GM21786 (cell line): ENCODE measurements around the gene ASMTL.
A peak's percentile ranks its signal among the peaks of the same experiment; 100 is the strongest.
"Not testable (repeated sequence)": the region's sequence is repeated elsewhere in the genome, so short reads cannot be mapped to it uniquely, and the experiment has no call there.

Source experiments
- ATAC-seq: cut with Tn5 transposase; IDR thresholded peaks from one replicate; pipeline ENCODE4 v1.9.1; 2021; ENCODE audit not compliant: unreplicated experiment

Gene ASMTL

DNA sequence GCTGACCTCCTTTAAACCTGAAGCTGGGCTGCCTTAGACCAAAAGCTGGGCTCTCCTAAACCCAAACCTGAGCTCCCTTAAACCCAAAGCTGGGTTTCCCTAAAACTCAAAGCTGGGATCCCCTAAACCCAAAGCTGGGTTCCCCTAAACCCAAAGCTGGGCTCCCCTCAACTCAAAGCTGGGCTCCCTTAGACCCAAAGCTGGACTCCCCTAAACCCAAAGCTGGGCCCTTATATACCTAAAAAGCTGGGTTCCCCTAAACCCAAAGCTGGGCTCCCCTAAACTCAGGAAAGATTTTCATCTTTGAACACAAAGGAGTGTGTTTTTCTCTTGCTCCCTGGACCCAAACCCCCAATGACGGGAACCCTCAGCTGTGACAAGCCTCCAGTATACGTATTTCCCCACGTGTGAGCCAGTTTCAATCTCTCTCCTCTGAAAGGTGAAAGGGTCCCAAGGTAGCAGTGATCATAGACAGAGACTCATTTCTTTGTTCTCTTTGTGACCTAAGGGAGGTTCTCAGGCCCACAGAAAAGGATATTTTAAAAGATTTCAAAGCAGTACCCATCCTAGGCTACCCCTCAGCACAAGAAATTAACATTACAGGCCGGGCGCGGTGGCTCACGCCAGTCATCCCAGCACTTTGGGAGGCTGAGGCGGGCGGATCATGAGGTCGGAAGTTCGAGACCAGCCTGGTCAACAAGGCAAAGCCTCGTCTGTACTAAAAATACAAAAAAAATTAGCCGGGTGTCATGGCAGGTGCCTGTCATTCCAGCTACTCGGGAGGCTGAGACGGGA lies 31.3 kb upstream of the ASMTL start:
- peak; percentile 68 for ATAC-seq

DNA sequence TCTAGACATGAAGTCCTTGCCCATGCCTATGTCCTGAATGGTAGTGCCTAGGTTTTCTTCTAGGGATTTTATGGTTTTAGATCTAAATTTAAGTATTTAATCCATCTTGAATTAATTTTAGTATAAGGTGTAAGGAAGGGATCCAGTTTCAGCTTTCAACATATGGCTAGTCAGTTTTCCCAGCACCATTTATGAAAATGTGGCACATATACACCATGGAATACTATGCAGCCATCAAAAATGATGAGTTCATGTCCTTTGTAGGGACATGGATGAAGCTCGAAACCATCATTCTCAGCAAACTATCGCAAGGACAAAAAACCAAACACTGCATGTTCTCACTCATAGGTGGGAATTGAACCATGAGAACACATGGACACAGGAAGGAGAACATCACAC lies 29.8 kb upstream of the ASMTL start:
- not testable (repeated sequence) for ATAC-seq

DNA sequence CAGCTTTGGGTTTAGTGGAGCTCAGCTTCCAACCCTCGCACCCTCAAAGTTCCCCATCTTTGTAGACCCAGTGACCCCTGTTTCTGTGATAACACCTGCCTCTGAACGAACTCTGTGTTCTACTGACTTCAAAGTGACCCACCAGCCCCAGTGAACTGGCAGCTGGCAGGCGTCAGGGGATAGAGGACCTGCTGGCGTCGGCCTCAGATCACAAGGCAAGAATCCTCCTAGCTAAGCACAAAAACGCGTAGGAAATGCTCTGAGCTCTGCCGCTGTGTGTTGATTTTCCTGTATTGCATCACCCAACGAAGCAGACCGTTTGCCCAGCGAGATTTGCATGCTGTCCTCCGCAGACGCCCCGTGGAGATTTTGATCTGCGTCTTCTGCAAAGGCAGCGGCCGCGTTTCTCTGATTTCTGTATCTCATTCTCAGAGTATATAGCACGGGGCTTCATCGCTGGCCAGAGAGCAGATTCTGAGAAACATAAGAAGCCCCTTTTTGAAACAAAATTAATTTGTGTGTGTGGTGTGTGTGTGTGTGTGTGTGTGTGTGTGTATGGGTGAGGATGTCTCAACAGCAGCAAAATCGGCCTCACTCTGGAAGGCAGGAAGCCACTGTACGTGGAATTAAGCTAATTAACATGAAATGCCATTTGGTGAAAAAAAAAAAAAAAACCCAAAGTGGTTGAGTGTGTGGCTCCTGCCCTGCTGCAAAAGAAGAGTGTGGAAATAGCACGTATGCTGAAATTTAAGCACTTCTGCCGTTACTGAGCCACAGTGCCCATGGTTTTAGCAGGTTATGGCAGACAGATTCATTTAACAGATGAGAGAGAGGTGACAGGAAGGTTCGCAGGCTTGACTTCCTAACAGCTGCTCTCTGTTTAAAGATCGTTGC lies 29.2 kb upstream of the ASMTL start:
- ATAC-seq = peak; percentile 42

DNA sequence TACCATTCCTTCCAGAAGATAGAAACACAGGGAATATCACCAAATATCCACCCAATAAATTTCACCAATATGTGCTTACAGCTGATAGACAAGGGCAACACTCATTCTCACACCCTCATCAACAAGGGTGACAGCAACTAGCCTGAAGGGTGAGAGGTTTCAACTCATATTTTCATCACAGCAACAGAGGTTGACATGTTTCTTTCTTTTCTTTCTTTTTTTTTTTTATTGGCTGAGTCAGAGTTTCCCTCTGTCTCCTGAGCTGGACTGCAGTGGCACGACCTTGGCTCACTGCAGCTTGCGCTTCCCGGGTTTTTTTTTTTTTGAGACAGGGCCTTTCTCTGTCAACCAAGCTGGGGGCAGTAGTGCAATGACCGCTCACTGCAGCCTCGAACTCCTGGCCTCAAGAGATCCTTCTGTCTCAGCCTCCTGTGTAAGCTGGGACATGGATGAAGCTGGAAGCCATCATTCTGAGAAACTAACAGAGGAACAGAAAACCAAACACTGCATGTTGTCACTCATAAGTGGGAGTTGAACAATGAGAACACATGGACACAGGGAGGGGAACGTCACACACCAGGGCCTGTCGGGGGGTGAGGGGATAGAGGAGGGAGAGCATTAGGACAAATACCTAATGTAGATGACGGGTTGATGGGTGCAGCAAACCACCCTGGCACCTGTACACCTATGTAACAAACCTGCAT lies 27.5 kb upstream of the ASMTL start:
- ATAC-seq = no peak

DNA sequence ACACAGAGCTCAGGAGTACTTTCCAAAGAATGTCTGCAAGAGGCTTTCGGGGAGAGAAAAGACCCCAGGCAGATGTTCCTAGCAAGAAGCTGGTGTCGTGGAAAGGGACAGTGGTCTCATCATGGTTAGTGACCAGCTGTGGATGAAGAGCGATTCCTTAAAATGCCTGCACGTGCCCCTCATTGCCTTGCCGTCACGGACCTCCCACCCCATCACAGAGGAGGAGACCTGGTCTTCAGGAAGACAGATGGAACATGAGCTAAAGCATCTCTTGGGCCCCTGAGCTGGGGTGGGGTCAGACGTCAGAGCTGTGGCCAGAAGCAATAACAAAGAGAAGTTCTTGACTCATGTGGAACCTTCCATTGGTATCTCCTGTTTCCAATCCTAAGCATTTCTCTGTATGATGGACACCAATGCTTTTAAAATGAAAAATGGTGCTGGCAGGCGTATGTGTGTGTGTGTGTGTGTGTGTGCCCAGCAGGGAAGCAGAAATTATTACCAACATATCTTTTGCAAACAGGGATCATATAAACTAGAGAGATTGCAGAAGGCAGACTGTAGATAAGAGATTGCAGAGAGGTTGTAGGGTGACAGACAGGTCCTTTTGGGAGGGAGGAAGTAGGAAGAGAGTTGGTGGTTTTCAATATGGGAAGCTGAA lies 25.2 kb upstream of the ASMTL start:
- ATAC-seq = no peak

DNA sequence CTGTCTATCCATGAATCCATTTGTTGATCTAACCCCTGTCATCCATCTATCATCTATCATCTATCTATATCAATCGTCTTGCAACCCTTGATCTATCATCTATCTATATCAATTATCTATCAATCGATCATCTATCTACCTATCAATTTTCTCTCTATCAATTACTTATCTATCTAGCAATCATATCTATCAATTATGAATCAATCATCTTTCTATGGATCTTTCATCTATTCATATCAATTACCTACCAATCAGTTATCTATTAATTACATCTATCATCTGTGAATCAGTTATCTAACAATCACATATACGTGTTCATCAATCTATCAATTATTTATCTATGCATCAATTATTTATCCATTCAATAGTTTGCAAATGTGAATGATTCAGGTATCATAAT lies 24.5 kb upstream of the ASMTL start:
- no peak for ATAC-seq

DNA sequence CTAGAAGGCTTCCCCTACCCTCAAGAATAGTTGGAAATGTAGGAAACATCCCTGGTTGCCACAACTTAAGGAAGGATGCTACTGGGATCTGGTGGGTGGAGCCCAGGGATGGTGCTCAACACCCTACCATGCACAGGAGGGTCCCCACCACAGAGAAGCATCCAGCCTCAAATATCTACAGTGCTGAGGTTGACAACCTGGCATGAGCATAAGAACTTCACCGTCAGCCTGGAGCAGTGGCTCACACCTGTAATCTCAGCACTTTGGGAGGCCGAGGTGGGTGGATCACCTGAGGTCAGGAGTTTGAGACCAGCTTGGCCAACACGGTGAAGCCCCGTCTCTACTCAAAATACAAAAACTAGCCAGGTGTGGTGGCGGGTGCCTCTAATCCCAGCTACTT lies 24.0 kb upstream of the ASMTL start:
- no peak for ATAC-seq

DNA sequence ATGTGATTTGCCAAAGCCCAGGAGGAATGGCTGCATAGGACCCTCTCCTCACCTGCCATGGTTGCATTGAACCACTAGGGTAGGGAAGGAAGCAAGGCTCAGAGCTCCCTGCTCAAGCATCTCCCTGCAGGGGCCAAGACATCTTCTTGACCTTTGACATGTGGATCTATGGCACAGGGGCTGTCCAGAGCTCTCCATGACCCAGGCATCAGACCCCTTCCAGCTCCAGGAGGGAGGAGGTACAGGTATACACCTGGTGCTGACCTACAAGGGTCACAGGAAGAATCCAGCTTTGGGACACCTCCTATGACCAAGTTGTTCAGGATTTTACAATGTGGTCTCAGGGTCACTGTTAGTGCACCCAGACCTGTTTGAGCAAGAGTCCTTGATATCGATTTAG lies 23.2 kb upstream of the ASMTL start:
- ATAC-seq = no peak

DNA sequence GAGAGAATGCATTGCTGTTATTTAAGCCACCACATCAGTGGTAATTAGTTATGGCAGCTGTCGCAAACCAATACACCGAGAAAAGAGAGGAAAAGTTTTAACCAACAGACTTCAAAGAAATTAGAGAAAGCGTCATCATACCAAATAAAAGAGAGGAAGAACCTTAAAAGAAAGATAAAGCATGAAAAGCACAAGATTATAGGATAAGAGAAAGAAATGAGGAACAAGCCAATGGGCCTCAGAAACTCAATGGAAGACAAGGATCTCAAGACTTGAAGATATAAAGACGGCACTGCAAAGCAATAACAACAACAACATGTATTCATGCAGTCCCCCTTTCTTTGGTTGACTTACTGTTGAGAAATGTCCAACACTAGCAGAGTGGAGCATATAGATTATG lies 22.8 kb upstream of the ASMTL start:
- ATAC-seq = no peak

DNA sequence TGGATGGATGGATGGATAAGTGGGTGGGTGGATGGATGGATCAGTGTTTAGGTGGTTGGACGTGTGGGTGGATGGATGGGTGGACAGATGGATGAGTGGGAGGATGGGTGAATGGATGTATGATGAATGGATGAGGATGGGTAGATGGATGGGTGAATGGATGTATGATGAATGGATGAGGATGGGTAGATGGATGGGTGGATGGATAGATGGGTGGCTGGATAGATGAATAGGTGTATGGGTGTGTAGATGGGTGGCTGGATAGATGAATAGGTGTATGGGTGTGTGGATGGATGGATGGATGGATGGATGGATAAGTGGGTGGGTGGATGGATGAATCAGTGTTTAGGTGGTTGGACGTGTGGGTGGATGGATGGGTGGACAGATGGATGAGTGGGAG lies 21.9 kb upstream of the ASMTL start:
- not testable (repeated sequence) for ATAC-seq

DNA sequence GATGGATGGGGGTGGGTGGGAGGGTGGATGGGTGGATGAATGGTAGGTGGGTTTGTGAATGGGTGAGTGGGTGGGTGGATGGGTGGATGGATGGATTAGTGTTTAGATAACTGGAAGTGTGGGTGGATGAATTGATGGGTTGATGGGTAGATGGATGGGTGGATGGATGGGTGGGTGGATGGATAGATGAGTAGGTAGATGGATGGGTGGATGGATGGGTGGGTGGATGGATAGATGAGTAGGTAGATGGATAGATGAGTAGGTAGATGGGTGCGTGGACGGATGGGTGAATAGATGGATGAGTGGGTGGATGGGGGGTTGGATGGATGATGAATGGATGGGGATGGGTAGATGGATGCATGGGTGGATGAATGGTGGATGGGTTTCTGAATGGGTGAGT lies 20.3 kb upstream of the ASMTL start:
- no peak for ATAC-seq

DNA sequence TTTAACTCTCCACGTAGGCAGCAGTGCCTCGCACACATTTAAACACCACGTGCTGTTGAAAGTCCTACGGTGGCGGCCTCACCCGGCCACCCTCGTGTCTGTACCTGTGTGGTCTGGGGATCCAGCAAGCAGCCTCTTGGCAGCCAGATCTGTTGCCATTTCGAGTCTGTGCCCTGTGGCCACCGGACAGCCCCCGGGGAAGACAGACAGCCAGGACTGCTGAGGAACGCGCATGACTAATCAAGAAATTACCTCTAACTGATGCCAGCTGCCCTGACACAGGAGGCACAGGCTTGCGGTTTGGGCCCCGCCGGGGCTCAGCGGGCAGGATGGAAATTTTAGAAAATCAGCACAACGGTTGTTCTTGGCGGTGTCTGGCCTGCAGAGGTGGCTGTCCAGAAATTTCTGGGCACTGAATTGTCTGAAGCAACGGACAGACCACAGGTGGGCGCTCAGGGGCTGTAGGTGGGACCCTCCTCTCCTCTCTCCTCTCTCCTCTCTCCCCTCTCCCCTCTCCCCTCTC lies 15.6 kb upstream of the ASMTL start:
- peak; percentile 53 for ATAC-seq

DNA sequence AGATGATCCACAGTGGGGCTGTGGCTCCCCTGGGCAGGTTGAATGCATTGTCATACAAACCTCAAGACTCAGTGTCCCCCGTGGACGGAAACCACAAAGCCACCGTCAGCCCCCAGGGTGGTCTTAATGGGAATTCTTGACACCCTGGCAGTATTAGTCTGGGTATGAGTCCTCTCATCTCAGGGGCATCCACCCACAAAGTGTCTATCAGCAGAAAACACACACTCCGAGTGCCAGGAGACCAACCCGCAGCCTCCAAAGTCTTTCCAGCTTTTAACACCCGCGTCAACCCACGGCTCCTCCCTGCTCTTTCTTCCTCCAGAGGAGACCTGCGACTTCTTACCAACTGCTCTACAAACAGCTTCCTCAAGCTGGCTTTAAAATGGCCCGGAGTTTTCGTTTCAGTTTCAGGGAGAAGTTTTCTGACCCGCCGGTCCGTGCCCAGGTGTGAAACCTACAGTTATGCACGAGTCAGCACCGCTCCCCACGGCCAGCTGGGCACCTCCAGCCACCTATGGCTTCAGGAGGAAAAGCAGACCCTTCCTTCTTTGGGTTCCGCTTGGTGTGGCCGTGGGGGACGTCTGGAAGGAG lies 14.4 kb upstream of the ASMTL start:
- ATAC-seq = peak; percentile 38

DNA sequence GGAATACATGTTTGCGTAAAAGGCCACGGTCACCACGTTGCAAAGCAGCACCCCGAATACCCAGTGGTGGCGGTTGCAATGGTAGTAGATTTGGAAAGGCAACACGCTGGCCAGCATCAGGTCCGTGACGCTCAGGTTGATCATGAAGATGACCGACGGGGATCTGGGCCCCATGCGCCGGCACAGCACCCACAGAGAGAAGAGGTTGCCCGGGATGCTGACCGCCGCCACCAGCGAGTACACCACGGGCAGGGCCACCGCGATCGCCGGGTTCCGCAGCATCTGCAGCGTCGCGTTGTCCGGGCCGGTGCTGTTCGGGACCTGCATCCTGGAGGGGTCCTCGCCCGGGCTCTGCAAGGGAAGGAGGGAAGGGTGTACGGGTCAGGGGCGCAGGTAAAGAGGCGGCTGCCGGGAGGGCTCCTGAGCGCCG lies 13.5 kb upstream of the ASMTL start:
- ATAC-seq = no peak

DNA sequence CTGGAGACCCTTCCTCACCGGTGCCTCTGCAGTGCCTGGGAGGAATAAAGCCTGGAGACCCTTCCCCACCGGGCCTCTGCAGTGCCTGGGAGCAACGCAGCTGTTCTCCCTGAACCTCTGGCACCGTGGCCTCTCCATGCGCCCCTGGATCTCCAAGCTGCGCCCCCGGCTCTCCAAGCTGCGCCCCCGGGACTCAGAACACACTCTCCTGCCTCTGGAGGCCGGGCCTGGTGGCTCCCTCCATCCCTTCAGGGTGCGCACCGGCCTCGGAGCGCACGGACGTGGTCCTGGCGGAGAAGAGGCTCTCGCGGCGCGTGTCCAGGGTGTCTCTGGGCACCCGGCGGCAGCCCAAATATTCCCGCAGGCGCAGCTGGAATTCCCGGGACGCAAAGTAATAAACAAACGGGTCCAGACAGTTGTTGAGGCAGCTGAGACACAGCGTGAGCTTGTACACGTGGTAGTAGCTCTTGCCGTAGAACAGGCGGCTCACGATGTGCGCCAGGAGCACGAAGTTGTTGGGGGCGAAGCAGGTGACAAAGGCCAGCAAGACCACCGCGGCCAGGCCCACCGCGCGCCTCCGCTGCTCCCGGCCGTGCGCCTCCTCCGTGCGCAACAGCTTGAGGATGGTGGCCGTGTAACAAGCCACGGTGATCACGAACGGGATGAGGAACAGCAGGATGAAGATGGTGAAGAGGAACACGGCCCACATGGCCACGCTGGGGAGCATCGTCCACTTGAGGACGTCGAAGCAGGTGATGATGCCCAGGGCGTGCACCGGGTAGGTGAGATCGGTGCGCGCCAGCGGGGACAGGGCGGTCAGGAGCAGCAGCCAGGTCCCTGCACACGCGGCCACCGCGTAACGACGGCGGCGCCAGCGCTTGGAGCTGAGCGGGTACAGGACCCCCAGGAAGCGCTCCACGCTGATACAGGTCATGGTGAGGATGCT lies 12.8 kb upstream of the ASMTL start:
- ATAC-seq = no peak

DNA sequence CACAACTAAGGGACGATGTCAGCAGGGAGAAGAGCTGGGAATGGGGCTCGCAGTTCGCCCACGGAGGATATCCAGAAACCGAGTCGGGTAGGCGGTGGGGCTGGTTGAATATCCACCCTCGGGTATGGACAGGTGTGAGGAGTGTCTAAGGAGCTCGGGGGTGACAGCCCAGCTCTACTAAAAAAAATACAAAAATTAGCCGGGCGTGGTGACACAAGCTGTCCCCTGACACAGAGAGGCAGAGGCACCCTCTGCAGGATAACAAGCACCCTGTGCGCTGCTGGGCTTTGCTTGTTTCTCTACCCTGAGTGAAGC lies 12.2 kb upstream of the ASMTL start:
- no peak for ATAC-seq

DNA sequence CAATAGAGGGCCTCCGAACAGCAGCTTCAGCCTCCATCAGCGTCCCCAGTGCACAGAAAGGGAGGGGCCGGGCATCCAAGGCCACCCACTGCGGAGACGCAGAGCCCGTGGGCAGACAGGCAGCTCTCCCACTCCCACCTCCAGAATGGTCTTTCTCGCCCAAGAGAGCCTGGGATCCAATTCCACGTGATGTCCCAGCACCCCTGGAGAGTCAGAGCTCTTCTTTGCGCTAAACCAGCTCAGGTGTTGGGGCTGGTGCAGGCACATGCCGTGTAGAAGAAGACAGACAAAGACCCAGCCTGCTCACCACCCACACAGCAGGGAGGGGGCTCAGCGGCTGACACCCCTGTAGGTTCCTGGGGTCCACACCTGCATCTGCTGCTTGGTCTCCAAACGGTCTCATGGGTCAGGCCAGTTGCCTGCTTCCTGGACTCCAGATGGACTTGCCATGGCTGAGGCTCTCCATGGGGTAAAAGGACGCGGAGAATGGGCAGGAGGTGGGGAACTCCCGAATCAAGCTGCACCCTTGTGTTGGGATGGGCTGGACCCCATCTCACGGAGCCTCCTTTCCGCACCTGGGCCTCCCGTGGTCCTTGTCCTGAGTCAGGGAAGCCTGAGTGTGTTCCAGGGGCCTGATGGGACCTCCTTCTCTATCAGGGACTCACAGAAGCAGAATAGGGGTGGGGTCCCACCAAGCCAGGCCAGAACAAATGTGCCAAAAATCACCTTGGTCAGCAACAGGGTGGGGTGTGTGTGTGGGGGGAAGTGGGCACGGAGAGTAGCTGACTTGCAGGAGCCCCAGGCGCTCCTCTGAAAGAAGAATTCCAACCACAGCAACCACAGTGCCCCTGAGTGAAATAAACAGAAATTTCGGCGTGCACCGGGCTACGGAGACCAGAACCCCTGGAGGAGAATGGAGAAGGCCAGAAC lies 11.6 kb upstream of the ASMTL start:
- no peak for ATAC-seq

DNA sequence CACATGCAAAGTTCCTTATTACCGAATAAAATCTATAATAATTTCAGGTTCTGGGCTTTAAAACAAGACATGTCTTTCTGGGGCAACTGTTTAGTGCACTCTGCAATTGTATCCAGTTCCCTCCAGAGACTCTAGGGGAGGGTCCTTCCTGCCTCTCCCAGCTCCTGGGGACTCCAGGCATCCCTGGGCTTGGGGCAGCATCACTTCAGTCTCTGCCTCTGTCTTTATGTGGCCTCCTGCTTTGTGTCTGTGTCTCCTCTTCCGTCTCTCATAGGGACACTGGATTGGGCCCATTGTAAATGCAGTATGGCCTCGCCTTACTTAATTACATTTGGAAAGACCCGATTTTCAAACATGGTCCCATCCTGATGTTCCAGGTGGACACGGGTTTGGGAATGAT lies 10.9 kb upstream of the ASMTL start:
- no peak for ATAC-seq
